ENCODE results near the gene SMIM1. TPM values are rescaled to one million over a fixed set of nuclear protein-coding genes. Genes with fewer than 3 reads are reported as not detected.

The SMIM1 gene
- total RNA-seq, 4 donors from 2014 or later: 23.1 TPM; not detected in 3

DNA sequence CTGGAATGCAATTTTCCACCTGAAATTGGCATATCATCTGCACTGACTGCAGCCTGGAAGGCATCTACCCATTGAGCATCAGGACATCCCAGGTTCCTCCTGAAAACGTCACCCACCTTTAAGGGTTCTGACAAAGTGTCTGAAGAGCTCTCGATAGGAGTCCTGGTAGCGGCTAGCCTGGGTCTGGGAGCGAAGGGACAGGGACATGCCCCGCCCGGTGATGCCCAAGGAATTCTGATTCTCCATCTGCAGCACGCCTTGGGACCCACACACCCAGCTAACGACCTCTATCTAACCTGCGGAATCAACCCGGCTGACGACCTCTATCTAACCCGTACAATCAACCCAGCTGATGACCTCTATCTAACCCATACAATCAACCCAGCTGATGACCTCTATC is 33.6 kb upstream of the SMIM1 start:
- WGBS, 2 donors: 81 to 84% methylated on average over 12 of the region's 12 CpGs
- H3K27me3 ChIP-seq: no peaks in the 10 kb centered on the region
- no peak for DNase-seq (ENCODE audit: low spot score in 2 of 2)
- no peaks in the 10 kb centered on the region for H3K4me1 ChIP-seq
- TF ChIP-seq POLR2A (IDR thresholded peaks at IDR 0.05) (no peak), EP300 (IDR thresholded peaks at IDR 0.05) (no peak)
- TF ChIP-seq, protein P1, sequence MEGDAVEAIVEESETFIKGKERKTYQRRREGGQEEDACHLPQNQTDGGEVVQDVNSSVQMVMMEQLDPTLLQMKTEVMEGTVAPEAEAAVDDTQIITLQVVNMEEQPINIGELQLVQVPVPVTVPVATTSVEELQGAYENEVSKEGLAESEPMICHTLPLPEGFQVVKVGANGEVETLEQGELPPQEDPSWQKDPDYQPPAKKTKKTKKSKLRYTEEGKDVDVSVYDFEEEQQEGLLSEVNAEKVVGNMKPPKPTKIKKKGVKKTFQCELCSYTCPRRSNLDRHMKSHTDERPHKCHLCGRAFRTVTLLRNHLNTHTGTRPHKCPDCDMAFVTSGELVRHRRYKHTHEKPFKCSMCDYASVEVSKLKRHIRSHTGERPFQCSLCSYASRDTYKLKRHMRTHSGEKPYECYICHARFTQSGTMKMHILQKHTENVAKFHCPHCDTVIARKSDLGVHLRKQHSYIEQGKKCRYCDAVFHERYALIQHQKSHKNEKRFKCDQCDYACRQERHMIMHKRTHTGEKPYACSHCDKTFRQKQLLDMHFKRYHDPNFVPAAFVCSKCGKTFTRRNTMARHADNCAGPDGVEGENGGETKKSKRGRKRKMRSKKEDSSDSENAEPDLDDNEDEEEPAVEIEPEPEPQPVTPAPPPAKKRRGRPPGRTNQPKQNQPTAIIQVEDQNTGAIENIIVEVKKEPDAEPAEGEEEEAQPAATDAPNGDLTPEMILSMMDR (IDR thresholded peaks at IDR 0.05): no peak
- H3K27ac ChIP-seq: no peak overlapping the region
- no peak overlapping the region for H3K4me3 ChIP-seq
- peaks cover 0 to 96% (median 2%) of the 10 kb centered on the region in 3 donors for H3K36me3 ChIP-seq
- H3K9me3 ChIP-seq: no peaks in the 10 kb centered on the region

DNA sequence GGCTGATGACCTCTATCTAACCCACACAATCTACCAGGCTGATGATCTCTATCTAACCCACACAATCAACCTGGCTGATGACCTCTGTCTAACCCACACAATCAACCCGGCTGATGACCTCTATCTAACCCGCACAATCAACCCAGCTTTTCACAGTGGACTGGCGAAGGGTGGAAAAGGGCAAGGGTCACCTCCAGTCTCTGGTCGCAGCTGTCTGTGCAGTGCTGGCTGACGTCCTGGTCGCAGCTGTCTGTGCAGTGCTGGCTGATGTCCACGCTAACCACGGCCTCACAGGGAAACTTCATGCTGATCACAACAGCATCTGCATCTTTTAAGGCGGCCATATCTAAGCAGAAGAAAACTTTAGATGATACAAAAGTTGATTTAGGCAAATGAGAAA is 32.5 kb upstream of the SMIM1 start:
- H3K27me3 ChIP-seq: no peaks in the 10 kb centered on the region
- H3K4me1 ChIP-seq: peaks cover 0 to 8% (median 0%) of the 10 kb centered on the region in 4 donors
- H3K4me3 ChIP-seq: no peak overlapping the region
- TF ChIP-seq EP300 (IDR thresholded peaks at IDR 0.05): no peak
- no peak for TF ChIP-seq POLR2A (IDR thresholded peaks at IDR 0.05)
- TF ChIP-seq, protein P1 (IDR thresholded peaks at IDR 0.05): no peak
- no peaks in the 10 kb centered on the region for H3K9me3 ChIP-seq
- DNase-seq (ENCODE audit: low spot score in 2 of 2): no peak
- no peak overlapping the region for H3K27ac ChIP-seq
- H3K36me3 ChIP-seq: peaks cover 0 to 99% (median 2%) of the 10 kb centered on the region in 3 donors
- 50 to 63% methylated on average over 9 of the region's 9 CpGs for WGBS, 2 donors

DNA sequence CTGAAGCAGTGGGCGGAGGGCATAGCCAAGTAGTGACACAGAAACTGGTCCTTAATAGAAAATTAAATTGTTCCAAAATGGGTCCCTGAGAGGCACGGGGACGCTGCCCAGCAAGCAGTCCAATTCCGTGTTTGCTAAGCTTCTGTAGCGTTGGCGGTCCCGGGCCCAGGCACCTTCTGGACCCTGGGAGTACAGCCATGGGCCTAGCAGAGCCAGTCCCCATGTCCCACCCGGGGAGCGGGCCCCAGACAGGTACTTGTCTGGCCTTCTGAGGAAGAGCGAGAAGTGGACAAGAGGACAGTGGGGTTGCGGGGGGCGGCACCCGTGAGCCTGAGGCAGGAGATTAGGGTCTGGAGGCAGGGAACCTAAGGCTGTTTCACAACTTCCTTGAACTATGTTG is 31.8 kb upstream of the SMIM1 start:
- Histone ChIP-seq H3K36me3 (peaks cover 0 to 94% (median 2%) of the 10 kb centered on the region in 3 donors), H3K27ac (no peak overlapping the region), H3K4me1 (peaks cover 0 to 15% (median 0%) of the 10 kb centered on the region in 4 donors), H3K27me3 (no peaks in the 10 kb centered on the region), H3K4me3 (no peak overlapping the region), H3K9me3 (no peaks in the 10 kb centered on the region)
- no peak for DNase-seq (ENCODE audit: low spot score in 2 of 2)
- 92 to 95% methylated on average over 13 of the region's 13 CpGs for WGBS, 2 donors
- TF ChIP-seq EP300 (IDR thresholded peaks at IDR 0.05): no peak
- TF ChIP-seq, protein P1 (IDR thresholded peaks at IDR 0.05): no peak
- TF ChIP-seq POLR2A (IDR thresholded peaks at IDR 0.05): no peak

DNA sequence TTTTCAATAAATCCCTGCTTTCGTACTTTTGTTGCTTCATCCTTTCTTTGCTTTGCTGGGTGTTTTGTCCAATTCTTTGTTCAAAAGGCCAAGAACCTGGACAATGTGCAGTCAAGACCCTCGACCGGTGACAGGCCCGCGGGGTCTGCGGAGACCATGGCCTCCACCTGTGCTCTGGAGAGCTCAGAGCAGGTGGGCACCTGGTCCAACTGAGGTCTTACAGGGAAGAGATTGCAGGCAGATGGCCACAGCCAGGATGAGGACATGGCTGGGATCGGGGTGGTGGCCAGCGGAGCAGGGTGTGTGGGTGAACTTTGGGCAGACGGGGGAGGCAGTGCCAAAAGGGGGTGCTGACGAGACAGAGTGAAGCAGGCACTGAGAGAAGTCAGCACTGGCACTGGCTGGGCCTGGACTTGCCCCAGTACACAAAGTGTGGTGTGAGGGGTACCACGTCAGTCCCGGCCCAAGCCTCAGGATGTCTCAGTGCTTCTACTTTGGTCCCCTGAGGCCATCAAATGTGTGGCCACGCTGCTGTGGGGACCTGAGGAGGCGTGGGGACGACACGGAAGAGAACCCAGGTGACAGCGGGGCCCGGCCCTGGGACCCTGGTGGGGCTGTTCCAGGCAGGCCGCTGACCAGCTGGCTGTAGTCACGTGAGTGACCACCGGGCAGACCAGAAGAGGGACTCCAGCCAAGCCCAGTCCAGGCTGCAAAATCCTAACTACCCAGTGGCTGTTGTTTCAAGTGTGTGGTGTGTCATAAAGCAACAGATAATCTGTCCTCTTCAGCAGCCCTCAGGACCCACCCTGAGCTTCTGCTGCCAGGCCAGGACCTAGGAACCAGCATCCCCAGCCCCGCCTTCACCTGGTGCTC is 30.7 kb upstream of the SMIM1 start:
- WGBS, 2 donors: 88 to 91% methylated on average over 21 to 22 of the region's 22 CpGs
- Histone ChIP-seq H3K9me3 (no peaks in the 10 kb centered on the region), H3K36me3 (peaks cover 0 to 84% (median 2%) of the 10 kb centered on the region in 3 donors), H3K27me3 (no peaks in the 10 kb centered on the region), H3K27ac (no peak overlapping the region), H3K4me1 (peaks cover 0 to 25% (median 7%) of the 10 kb centered on the region in 4 donors), H3K4me3 (no peak overlapping the region)
- TF ChIP-seq POLR2A (IDR thresholded peaks at IDR 0.05): no peak
- TF ChIP-seq, protein P1 (IDR thresholded peaks at IDR 0.05): no peak
- DNase-seq (ENCODE audit: low spot score in 2 of 2): no peak

All from tibial nerve (tissue), 4 donors.